Measurements from ENCODE around the gene ZFYVE27.

- TF ChIP-seq CTCF (IDR thresholded peaks at IDR 0.05): no peak
- TF ChIP-seq POLR2A (IDR thresholded peaks at IDR 0.05): no peak
Measured at GRCh38 chr10:97719602-97720001, 17.3 kb upstream of the ZFYVE27 start.

All from ovary (tissue), 3 donors.